H1 (cell line): Measurements from ENCODE around the gene PSG5. TPM values are rescaled to one million over a fixed set of nuclear protein-coding genes. Genes with fewer than 3 reads are reported as not detected.
"Not testable (repeated sequence)": the region's sequence is repeated elsewhere in the genome, so short reads cannot be mapped to it uniquely, and the experiment has no call there.

Source experiments
- CTCF ChIA-PET: fragments of 300-600 bp; sonication (Branson Sonifier 250); formaldehyde crosslinking; loops from one replicate; lab custom pipeline; 2021; ENCODE audit not compliant: partially characterized antibody; lab: Charles Lee
- POLR2A ChIA-PET: fragments of 300-600 bp; sonication (Branson Sonifier 250); formaldehyde crosslinking; loops from one replicate; lab custom pipeline; 2021; ENCODE audit warnings: inconsistent platforms; ENCODE audit not compliant: partially characterized antibody; lab: Charles Lee
- DNase-seq, 2 experiments: peaks; one replicate each; pipeline versions ENCODE4 v3.0.0 to v3.0.0-alpha.2; 2010 to 2022; ENCODE audit warnings: low spot score in 2 of 2, low read depth in 1 of 2, mixed read lengths in 1 of 2
- FAIRE-seq: peaks from 2 replicates; lab custom pipeline; 2011; peaks lifted over from hg19 to GRCh38; lab: Jason Lieb, UNC
- H2AFZ ChIP-seq: 2 replicates; pipeline ENCODE4 v1.8.1; 2012; ENCODE audit warnings: low read length, inconsistent platforms
- H2AK5ac ChIP-seq: 2 replicates; pipeline ENCODE4 v1.6.1; 2013; ENCODE audit warnings: low read depth, low read length
- H2BK120ac ChIP-seq: replicated peaks from 2 replicates; pipeline ENCODE3; 2013; ENCODE audit warnings: low read depth, low read length, inconsistent platforms
- H2BK12ac ChIP-seq: 2 replicates; pipeline ENCODE4 v1.6.1; 2013; ENCODE audit warnings: low read depth, low read length
- H2BK15ac ChIP-seq: 2 replicates; pipeline ENCODE4 v1.6.1; 2013; ENCODE audit warnings: low read length
- H2BK20ac ChIP-seq: 2 replicates; pipeline ENCODE4 v1.6.1; 2013; ENCODE audit warnings: low read length
- H2BK5ac ChIP-seq: 2 replicates; pipeline ENCODE4 v1.6.1; 2013; ENCODE audit warnings: low read depth, low read length
- H3K14ac ChIP-seq: 2 replicates; pipeline ENCODE4 v1.6.1; 2013; ENCODE audit warnings: inconsistent platforms; ENCODE audit not compliant: insufficient read length
- H3K18ac ChIP-seq: 2 replicates; pipeline ENCODE4 v1.6.1; 2013; ENCODE audit warnings: low read length; ENCODE audit errors: extremely low read depth
- H3K23ac ChIP-seq: 2 replicates; pipeline ENCODE4 v1.6.1; 2013; ENCODE audit warnings: inconsistent platforms; ENCODE audit not compliant: insufficient read length
- H3K23me2 ChIP-seq: 2 replicates; pipeline ENCODE4 v1.6.1; 2013; ENCODE audit warnings: low read depth, low read length
- H3K27ac ChIP-seq: 2 replicates; pipeline ENCODE4 v1.6.1; 2011; ENCODE audit warnings: low read depth, low read length, inconsistent platforms
- H3K27me3 ChIP-seq, 4 experiments: replicated peaks in 1 of 4; 1 replicate in 1 of 4; 2 replicates in 3 of 4; pipeline versions ENCODE4 v1.6.1 to v1.8.1; 2011 to 2013; ENCODE audit warnings: low read length in 3 of 4, mild to moderate bottlenecking in 3 of 4, inconsistent platforms in 2 of 4, mixed read lengths in 2 of 4, moderate library complexity in 1 of 4; ENCODE audit not compliant: control insufficient read depth in 3 of 4, insufficient read depth in 3 of 4; ENCODE audit errors: extremely low read depth in 1 of 4
- H3K36me3 ChIP-seq, 4 experiments: 2 replicates each; pipeline versions ENCODE4 v1.6.1 to v1.8.1; 2011 to 2013; ENCODE audit warnings: mild to moderate bottlenecking in 4 of 4, low read length in 3 of 4, moderate library complexity in 2 of 4, control low read depth in 1 of 4, inconsistent platforms in 1 of 4; ENCODE audit not compliant: insufficient read depth in 4 of 4, control insufficient read depth in 2 of 4
- H3K4ac ChIP-seq: replicated peaks from 2 replicates; pipeline ENCODE3; 2013; ENCODE audit warnings: low read length, low read depth, mixed read lengths, inconsistent platforms; ENCODE audit not compliant: insufficient read length
- H3K4me1 ChIP-seq, 4 experiments: replicated peaks in 1 of 4; 1 replicate in 1 of 4; 2 replicates in 3 of 4; pipeline versions ENCODE4 v1.6.1 to v1.8.1; 2011 to 2013; ENCODE audit warnings: low read length in 3 of 4, inconsistent platforms in 2 of 4, mixed read lengths in 1 of 4; ENCODE audit not compliant: insufficient read depth in 4 of 4, control insufficient read depth in 3 of 4
- H3K4me2 ChIP-seq, 2 experiments: 2 replicates each; pipeline versions ENCODE4 v1.6.1 to v1.8.1; 2011 to 2013; ENCODE audit warnings: low read depth in 2 of 2, low read length in 2 of 2, control low read depth in 1 of 2, inconsistent platforms in 1 of 2, mild to moderate bottlenecking in 1 of 2; ENCODE audit not compliant: insufficient read depth in 1 of 2
- H3K4me3 ChIP-seq, 4 experiments: fragments of 200-600, 300-600 bp in 1 of 4; sonication (generic), shearing (Covaris generic), sonication (Bioruptor Twin) in 1 of 4; 2 replicates each; pipeline versions ENCODE4 v1.5.1 to v1.8.1; 2011 to 2016; ENCODE audit warnings: low read length in 4 of 4, low read depth in 3 of 4, control low read depth in 2 of 4, inconsistent platforms in 2 of 4, mild to moderate bottlenecking in 2 of 4, mixed read lengths in 1 of 4, moderate library complexity in 1 of 4; ENCODE audit not compliant: insufficient read depth in 2 of 4; ENCODE audit errors: extremely low read depth in 1 of 4
- H3K56ac ChIP-seq: replicated peaks from 2 replicates; pipeline ENCODE3; 2013; ENCODE audit warnings: low read depth, mild to moderate bottlenecking, mixed read lengths, low read length, inconsistent platforms; ENCODE audit not compliant: insufficient read length
- H3K79me1 ChIP-seq: 2 replicates; pipeline ENCODE4 v1.6.1; 2013; ENCODE audit warnings: low read depth, low read length, control low read depth
- H3K79me2 ChIP-seq, 2 experiments: 2 replicates each; pipeline versions ENCODE4 v1.6.1 to v1.8.1; 2012 to 2013; ENCODE audit warnings: low read length in 2 of 2, mild to moderate bottlenecking in 2 of 2, inconsistent platforms in 1 of 2; ENCODE audit not compliant: insufficient read depth in 2 of 2, control insufficient read depth in 1 of 2
- H3K9ac ChIP-seq, 4 experiments: replicated peaks in 1 of 4; 1 replicate in 1 of 4; 2 replicates in 3 of 4; pipeline versions ENCODE4 v1.6.1 to v1.8.1; 2011 to 2013; ENCODE audit warnings: low read depth in 3 of 4, low read length in 3 of 4, control low read depth in 2 of 4, mild to moderate bottlenecking in 2 of 4, moderate library complexity in 2 of 4, inconsistent platforms in 1 of 4; ENCODE audit errors: extremely low read depth in 1 of 4
- H3K9me3 ChIP-seq, 2 experiments: 2 replicates each; pipeline versions ENCODE4 v1.6.1 to v1.8.1; 2012 to 2013; ENCODE audit warnings: mild to moderate bottlenecking in 2 of 2, moderate library complexity in 2 of 2, control low read depth in 1 of 2, inconsistent platforms in 1 of 2, low read depth in 1 of 2, low read length in 1 of 2, mixed read lengths in 1 of 2; ENCODE audit not compliant: insufficient read depth in 2 of 2
- H4K20me1 ChIP-seq, 2 experiments: replicated peaks in 1 of 2; 2 replicates each; pipeline versions ENCODE3 to v1.8.1; 2011 to 2013; ENCODE audit warnings: inconsistent platforms in 2 of 2, low read length in 2 of 2, mild to moderate bottlenecking in 1 of 2; ENCODE audit not compliant: insufficient read depth in 2 of 2, control insufficient read depth in 1 of 2
- H4K5ac ChIP-seq: 2 replicates; pipeline ENCODE4 v1.6.1; 2013; ENCODE audit warnings: low read length, low read depth, mixed read lengths, inconsistent platforms; ENCODE audit not compliant: insufficient read length
- H4K8ac ChIP-seq: 2 replicates; pipeline ENCODE4 v1.8.0; 2013; ENCODE audit warnings: mild to moderate bottlenecking, moderate library complexity, low read length, inconsistent platforms; ENCODE audit not compliant: insufficient read depth; ENCODE audit errors: extremely low read depth
- H4K91ac ChIP-seq: replicated peaks from 2 replicates; pipeline ENCODE3; 2013; ENCODE audit warnings: low read length, mixed read lengths, inconsistent platforms; ENCODE audit not compliant: insufficient read length
- whole genome bisulfite sequencing, 2 experiments: shearing (Covaris generic) in 1 of 2; methylation state at CpG; one replicate each; pipeline versions ENCODE4 v1.1.6 to v1.1.7; 2013 to 2015; ENCODE audit warnings: low lambda C conversion rate in 2 of 2, mixed read lengths in 2 of 2, inconsistent platforms in 1 of 2, low coverage in 1 of 2, missing lambda C conversion rate in 1 of 2; ENCODE audit not compliant: insufficient replicate concordance in 2 of 2, insufficient coverage in 1 of 2, insufficient read length in 1 of 2; ENCODE audit errors: extremely low coverage in 1 of 2, missing lambda C conversion rate in 1 of 2; 5-methylcytosine and 5-hydroxymethylcytosine counted together
- polyA plus RNA-seq, 7 experiments: library from polyadenylated mRNA; depleted of rRNA in 3 of 7; stranded (reverse) in 5 of 7; unstranded in 2 of 7; fragments of >200 nt in 5 of 7; fragments of 200-250 nt in 2 of 7; gene quantifications; 1 replicate in 5 of 7; 2 replicates in 1 of 7; 4 replicates in 1 of 7; pipeline versions ENCODE4 v1.2.1 to v1.2.3, GENCODE V29; 2011 to 2013; ENCODE audit warnings: missing spikeins in 2 of 7, mixed read lengths in 2 of 7
- total RNA-seq: library from RNA; stranded (reverse); fragmentation: NEBNext Ultra II Directional; extraction: Animal tissue kit (Norgen Biotek cat#: 25700); gene quantifications from 2 replicates; pipeline ENCODE4 v1.2.1, GENCODE V29; 2021

The PSG5 gene
- total and polyA plus RNA-seq, 2 of the 8 experiments (the other 6 are each of a cell fraction or from before 2014, with no cell fraction given), result not detected

DNA sequence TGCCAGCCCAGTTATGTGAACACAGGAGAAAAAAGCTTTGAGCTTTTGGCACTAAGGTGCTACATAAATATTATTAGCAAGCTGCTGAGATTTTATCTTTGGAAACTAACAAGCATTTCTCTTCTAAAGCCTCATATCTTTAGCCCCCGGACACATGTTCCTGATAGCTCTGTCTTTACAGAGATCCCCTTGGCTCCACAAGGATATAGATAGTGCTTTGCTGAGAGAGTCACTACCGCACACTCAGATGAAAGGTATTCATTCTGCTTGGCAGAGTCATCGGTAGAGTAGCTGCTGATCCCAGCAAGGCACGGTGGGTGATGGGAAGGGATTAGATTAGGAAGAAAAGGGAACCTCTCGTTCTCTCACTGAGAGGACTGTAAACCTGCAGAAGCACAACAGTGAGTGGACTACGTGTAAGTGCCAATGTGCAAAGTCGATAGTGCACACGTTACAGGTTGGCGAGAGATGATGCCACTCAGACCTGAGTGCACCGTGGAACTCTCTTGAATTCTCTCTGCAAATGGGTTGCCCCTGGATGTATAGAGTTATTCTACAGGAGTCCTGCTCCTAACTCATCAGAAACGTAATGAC, 65.8 kb downstream of the PSG5 start:
- H2BK20ac ChIP-seq, H3K4me2 ChIP-seq, H3K23ac ChIP-seq, H3K4ac ChIP-seq, H3K4me3 ChIP-seq, H3K79me2 ChIP-seq, H4K5ac ChIP-seq, H3K9ac ChIP-seq, FAIRE-seq, H2AK5ac ChIP-seq, H4K20me1 ChIP-seq, POLR2A ChIA-PET, H3K36me3 ChIP-seq, H2BK15ac ChIP-seq, H2AFZ ChIP-seq, H3K27ac ChIP-seq, H4K91ac ChIP-seq, H2BK120ac ChIP-seq, H2BK12ac ChIP-seq, H3K27me3 ChIP-seq, H3K23me2 ChIP-seq, H3K18ac ChIP-seq, H3K4me1 ChIP-seq, H3K14ac ChIP-seq, H4K8ac ChIP-seq, H3K79me1 ChIP-seq, CTCF ChIA-PET, H2BK5ac ChIP-seq, DNase-seq, H3K56ac ChIP-seq: not testable (repeated sequence)
- 75% methylated on average over 10 of the region's 11 CpGs; no CpG with 5 or more reads in 1 of the 2 experiments for WGBS, 2 experiments
- peaks cover 30 to 37% of the 10 kb centered on the region in 2 experiments; a peak in 3 of 4 replicates for H3K9me3 ChIP-seq

DNA sequence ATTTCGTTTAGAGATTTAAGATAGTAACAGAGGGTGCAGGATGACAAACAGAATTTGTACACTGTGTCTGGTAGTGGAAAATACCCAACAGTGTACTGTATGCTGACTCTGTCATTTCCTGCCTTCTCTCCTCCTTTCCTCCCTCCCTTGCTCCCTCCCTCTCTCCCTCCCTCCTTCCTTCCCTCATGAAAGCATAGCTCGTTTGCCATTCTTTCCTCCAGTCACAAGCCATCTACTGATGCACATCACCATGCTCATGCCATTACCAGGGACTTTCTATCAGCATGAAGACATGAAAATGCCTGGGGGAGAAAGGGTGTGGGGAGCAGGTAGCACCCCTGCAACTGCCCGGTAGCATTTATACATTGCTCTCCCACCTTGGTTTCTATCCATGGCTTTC, 66.8 kb downstream of the PSG5 start:
- H2BK5ac ChIP-seq, H3K4me1 ChIP-seq, H3K4me3 ChIP-seq, H2BK12ac ChIP-seq, H4K20me1 ChIP-seq, H3K27me3 ChIP-seq, H2BK20ac ChIP-seq, H3K56ac ChIP-seq, DNase-seq, H3K36me3 ChIP-seq, H2BK15ac ChIP-seq, H3K18ac ChIP-seq, H3K23ac ChIP-seq, H4K8ac ChIP-seq, H3K79me2 ChIP-seq, H2BK120ac ChIP-seq, H3K23me2 ChIP-seq, H3K4me2 ChIP-seq, H4K5ac ChIP-seq, H3K4ac ChIP-seq, H2AFZ ChIP-seq, FAIRE-seq, H2AK5ac ChIP-seq, H3K79me1 ChIP-seq, H3K14ac ChIP-seq, H4K91ac ChIP-seq, H3K9ac ChIP-seq, CTCF ChIA-PET, POLR2A ChIA-PET, H3K27ac ChIP-seq: not testable (repeated sequence)
- peaks cover 25 to 41% of the 10 kb centered on the region in 2 experiments; a peak in 3 of 4 replicates for H3K9me3 ChIP-seq
- WGBS, 2 experiments, result 75% methylated on average over 3 of the region's 3 CpGs; no CpG with 5 or more reads in 1 of the 2 experiments
